ENCODE measurements around the gene LPIN2. TPM values are rescaled to one million over a fixed set of nuclear protein-coding genes. Genes with fewer than 3 reads are reported as not detected.

LPIN2 gene
- total RNA-seq, 2 experiments from 2014 or later = 62.4 to 65.7 TPM

DNA sequence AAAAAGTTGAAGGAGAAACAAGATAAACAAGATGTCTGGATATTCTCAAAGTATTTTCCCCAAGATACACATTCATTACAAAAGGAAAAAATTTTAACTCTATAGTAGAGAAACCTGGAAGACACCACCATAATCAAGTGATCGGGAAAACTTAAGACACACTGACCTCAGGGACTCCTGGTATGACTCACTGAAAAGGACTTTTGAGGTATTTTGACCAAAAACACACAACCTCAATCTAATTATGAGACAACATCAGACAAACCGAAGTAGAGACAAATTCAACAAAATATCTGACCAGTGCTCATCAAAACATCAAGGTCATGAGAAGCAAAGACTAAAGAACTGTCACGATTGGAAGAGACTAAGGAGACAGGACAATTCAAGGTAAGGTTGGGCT lies 34.7 kb downstream of the LPIN2 start:
- CTCF ChIA-PET = interaction anchor here (1.2 to 2.4 kb wide), 3 partner anchors 16 to 84 kb away, joined by 3 to 7 read pairs (median 6); no protein-coding TSS in a partner anchor
- Mint-ChIP-seq H3K4me1 (ENCODE audit: low read depth) (peaks cover 91% of the 10 kb centered on the region), H3K27me3 (ENCODE audit: low read depth) (no peaks in the 10 kb centered on the region), H3K27ac (peak overlapping the region; percentile 92), H3K9me3 (no peaks in the 10 kb centered on the region), H3K4me3 (peak overlapping the region; percentile 54), H3K36me3 (ENCODE audit: low read depth) (peaks cover 4% of the 10 kb centered on the region)
- intact Hi-C loops (cut with micrococcal nuclease) = no loop called here
- DNase-seq = no peak

DNA sequence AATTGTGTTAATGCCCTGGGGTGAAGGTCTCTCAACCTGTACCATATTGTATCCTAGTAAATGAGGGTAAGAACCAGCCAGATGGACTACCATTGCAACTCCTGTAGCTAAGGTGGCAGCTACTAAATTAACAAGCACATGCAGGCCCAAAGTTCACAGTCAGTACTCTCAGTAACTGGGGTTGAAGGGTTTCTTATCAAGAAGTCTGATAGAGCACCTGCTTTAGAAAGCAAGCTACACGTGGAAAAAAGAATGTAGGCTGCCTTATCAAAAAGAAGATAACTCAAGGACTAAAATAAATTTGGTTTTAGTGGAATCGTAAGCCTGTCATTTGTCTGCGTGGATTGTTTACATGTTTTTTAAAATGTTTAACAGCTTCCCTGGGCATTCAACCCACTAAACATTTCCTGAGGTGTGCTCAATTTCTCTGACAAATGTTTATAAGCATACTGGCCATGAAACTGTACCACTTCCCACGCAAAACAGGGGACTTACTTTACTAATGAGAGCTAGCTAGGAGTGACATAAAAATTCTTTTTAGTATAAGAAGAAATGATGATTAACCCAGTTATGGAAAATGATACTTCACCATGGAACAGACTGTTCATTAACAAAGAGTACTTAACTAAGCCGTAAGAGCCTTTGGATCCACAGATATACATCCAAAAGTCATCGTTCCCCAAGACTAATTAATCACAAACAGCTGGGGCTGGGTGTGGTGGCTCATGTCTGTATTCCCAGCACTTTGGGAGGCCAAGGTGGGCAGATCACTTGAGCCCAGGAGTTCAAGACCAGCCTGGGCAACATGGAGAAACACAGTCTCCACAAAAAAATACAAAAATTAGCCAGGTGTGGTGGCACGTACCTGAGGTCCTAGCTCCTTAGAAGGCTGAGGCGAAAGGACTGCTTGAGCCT lies 36.5 kb downstream of the LPIN2 start:
- no peak for DNase-seq
- intact Hi-C loops (cut with micrococcal nuclease) = no loop called here
- CTCF ChIA-PET = interaction anchor here (0.6 to 3.2 kb wide), 10 partner anchors 9 to 269 kb away, joined by 3 to 15 read pairs (median 5); no protein-coding TSS in a partner anchor
- H3K27ac Mint-ChIP-seq = peak overlapping the region; percentile 92
- no peaks in the 10 kb centered on the region for H3K9me3 Mint-ChIP-seq
- H3K4me1 Mint-ChIP-seq (ENCODE audit: low read depth) = peaks cover 88% of the 10 kb centered on the region
- peaks cover 11% of the 10 kb centered on the region for H3K36me3 Mint-ChIP-seq (ENCODE audit: low read depth)
- H3K27me3 Mint-ChIP-seq (ENCODE audit: low read depth) = no peaks in the 10 kb centered on the region
- H3K4me3 Mint-ChIP-seq = peak overlapping the region; percentile 34

DNA sequence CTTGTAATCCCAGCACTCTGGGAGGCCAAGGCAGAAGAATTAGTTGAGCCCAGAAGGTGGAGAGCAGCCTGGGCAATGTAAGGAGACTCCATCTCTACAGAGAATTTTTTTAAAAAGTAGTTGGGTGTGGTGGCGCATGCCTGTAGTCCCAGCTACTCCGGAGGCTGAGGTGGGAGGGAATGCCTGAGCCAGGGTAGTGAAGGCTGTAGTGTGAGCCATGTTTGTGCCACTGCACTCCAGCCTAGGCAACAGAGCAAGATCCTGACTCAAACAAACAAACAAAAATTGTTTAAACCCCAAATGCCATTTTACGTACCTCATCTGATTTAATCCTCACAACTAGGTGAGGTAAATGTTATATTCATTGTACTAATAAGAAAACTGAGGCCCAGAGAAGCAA lies 38.2 kb downstream of the LPIN2 start:
- no peaks in the 10 kb centered on the region for H3K9me3 Mint-ChIP-seq
- H3K27me3 Mint-ChIP-seq (ENCODE audit: low read depth) = no peaks in the 10 kb centered on the region
- intact Hi-C loops (cut with micrococcal nuclease) = no loop called here
- H3K27ac Mint-ChIP-seq = peak overlapping the region; percentile 74
- H3K36me3 Mint-ChIP-seq (ENCODE audit: low read depth) = peaks cover 11% of the 10 kb centered on the region
- CTCF ChIA-PET = interaction anchor here (1.5 to 3.2 kb wide), 2 partner anchors 11 to 17 kb away, joined by 3 to 15 read pairs; no protein-coding TSS in a partner anchor
- H3K4me1 Mint-ChIP-seq (ENCODE audit: low read depth) = peaks cover 88% of the 10 kb centered on the region
- H3K4me3 Mint-ChIP-seq = no peak overlapping the region
- DNase-seq = no peak

DNA sequence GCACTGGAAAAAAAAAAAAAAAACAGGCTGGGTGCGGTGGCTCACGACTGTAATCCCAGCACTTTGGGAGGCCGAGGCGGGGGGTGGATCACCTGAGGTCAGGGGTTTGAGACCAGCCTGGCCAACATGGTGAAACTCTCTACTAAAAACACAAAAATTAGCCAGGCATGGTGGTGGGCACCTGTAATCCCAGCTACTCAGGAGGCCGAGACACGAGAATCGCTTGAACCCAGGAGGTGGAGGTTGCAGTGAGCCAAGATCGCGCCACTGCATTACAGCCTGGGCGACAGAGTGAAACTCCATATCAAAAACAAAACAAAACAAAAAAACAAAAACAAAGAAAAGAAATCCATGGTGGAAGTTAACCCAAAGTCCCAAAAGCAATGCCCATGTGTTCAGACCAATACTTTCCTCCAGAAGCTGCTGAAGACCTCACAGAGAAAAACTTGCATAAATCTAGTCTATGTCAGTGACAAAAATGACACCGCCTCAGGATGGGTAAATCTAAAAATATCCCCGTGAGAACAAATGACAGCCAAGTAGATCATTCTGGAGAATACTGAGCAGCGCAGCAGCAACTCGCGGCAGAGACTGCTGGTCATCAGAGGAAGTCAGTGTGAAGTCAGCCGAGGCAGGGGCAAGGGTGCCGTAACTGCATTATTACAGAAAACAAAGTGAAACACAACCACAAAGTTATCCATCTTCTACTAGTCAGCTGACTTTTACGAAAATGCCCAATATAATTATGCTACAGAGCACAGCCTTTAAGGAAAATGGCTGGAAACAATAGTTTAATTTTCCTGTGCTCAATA lies 41.0 kb downstream of the LPIN2 start:
- Mint-ChIP-seq H3K4me1 (ENCODE audit: low read depth) (peaks cover 86% of the 10 kb centered on the region), H3K4me3 (peak overlapping the region; percentile 77), H3K9me3 (no peaks in the 10 kb centered on the region), H3K36me3 (ENCODE audit: low read depth) (peaks cover 11% of the 10 kb centered on the region), H3K27ac (peak overlapping the region; percentile 100), H3K27me3 (ENCODE audit: low read depth) (no peaks in the 10 kb centered on the region)
- intact Hi-C loops (cut with micrococcal nuclease) = loop anchor here (1.0 to 2.0 kb wide), 4 partner anchors 9 to 275 kb away; partner anchors contain the start of genes LPIN2 and MYL12A
- DNase-seq = peak; percentile 83
- CTCF ChIA-PET = interaction anchor here (0.6 to 3.5 kb wide), 9 partner anchors 9 to 192 kb away, joined by 3 to 20 read pairs (median 5); no protein-coding TSS in a partner anchor

DNA sequence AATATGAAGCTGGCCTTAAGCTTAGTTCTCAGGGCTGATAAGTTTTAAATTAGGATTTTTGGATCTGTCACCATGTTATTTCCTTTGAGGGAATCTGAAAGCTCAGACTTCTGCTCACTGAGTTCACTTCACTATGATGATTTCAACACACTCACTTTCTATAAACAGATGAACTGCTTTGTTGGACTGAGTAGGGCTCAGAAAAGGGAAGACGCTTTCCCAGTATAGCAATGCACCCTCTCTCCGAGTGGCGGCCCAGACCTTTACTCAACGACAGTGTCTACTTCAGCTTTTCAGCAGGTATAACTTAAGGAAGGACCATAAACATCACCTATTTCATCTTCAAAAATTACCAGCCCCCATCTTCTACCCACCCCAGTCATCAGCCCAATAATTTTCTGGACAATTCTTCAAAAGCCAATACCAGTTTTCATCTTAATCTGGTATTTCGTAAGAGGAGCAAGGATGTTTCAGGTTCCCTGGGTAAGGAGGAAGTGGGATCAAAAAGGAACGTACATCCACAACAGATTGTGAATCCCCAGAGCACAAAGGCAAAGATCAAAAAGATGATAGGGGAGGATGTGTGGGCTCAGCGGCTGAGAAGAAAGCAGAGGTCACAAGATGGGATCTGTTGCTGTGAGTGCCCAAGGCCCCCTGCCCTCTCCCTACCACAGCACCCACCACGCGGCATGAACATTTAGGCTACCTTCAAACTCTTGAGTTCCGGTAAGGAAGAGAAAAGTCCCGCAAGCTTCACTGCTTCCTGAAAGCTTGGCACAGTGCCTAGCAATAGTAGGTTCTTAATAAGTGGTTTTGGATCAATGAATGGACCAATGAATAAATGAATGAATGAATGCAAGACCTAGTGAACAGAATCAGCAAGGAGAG lies 41.9 kb downstream of the LPIN2 start:
- H3K36me3 Mint-ChIP-seq (ENCODE audit: low read depth) = peaks cover 13% of the 10 kb centered on the region
- intact Hi-C loops (cut with micrococcal nuclease) = loop anchor here (1.0 kb wide), 1 partner anchor 276 kb away; the partner anchor contains the start of gene MYL12A
- CTCF ChIA-PET = interaction anchor here (0.5 to 3.5 kb wide), 10 partner anchors 9 to 192 kb away, joined by 3 to 20 read pairs (median 4); no protein-coding TSS in a partner anchor
- H3K27ac Mint-ChIP-seq = peak overlapping the region; percentile 100
- H3K4me3 Mint-ChIP-seq = peak overlapping the region; percentile 77
- peak; percentile 67 for DNase-seq
- H3K9me3 Mint-ChIP-seq = no peaks in the 10 kb centered on the region
- peaks cover 86% of the 10 kb centered on the region for H3K4me1 Mint-ChIP-seq (ENCODE audit: low read depth)
- H3K27me3 Mint-ChIP-seq (ENCODE audit: low read depth) = no peaks in the 10 kb centered on the region

DNA sequence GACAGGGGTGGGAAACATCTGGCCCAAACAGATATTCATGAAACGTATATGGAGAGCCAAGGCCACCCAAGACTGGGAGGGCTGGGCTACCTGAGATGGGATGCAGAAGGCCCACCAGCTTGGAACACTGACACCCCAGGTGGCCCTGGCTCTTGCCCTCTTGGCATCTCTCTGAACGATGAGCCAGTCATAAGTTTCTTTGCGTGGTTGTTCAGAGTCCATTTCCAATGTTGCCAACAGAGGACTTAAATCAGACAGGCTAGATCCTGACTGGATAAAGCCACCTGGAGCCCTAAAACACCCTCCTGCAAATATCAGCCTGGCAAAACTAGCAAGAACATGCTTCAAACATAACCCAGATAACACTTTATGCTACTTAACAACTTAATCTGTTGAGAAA lies 42.6 kb downstream of the LPIN2 start:
- peak overlapping the region; percentile 35 for H3K4me3 Mint-ChIP-seq
- intact Hi-C loops (cut with micrococcal nuclease) = no loop called here
- H3K27ac Mint-ChIP-seq = peak overlapping the region; percentile 100
- CTCF ChIA-PET = interaction anchor here (1.0 to 3.5 kb wide), 7 partner anchors 9 to 92 kb away, joined by 3 to 20 read pairs (median 4); no protein-coding TSS in a partner anchor
- H3K27me3 Mint-ChIP-seq (ENCODE audit: low read depth) = no peaks in the 10 kb centered on the region
- H3K9me3 Mint-ChIP-seq = no peaks in the 10 kb centered on the region
- no peak for DNase-seq
- peaks cover 13% of the 10 kb centered on the region for H3K36me3 Mint-ChIP-seq (ENCODE audit: low read depth)
- peaks cover 86% of the 10 kb centered on the region for H3K4me1 Mint-ChIP-seq (ENCODE audit: low read depth)

DNA sequence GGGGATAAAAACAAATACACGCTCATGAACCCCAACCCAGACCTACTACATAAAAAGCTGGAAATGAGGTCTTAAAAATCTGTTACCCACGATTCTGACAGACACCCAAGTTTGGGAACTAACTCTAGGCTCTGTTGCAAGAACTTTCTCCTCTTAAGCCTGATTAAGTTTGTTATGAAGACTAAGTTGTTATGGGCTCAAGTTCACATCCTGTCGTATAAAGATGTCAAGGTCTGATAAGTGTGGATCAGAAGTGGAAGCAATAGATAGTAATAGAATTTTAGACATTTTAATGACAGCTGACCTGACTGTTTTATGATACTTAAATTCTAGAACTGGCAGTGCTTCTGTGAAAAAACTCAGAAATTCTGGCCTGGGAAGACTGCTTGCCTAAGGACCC lies 43.2 kb downstream of the LPIN2 start:
- intact Hi-C loops (cut with micrococcal nuclease) = no loop called here
- Mint-ChIP-seq H3K27me3 (ENCODE audit: low read depth) (no peaks in the 10 kb centered on the region), H3K27ac (peak overlapping the region; percentile 100), H3K9me3 (no peaks in the 10 kb centered on the region), H3K36me3 (ENCODE audit: low read depth) (peaks cover 15% of the 10 kb centered on the region), H3K4me1 (ENCODE audit: low read depth) (peaks cover 89% of the 10 kb centered on the region), H3K4me3 (peak overlapping the region; percentile 35)
- CTCF ChIA-PET = interaction anchor here (1.0 to 3.5 kb wide), 9 partner anchors 9 to 94 kb away, joined by 4 to 20 read pairs (median 6); no protein-coding TSS in a partner anchor
- no peak for DNase-seq

DNA sequence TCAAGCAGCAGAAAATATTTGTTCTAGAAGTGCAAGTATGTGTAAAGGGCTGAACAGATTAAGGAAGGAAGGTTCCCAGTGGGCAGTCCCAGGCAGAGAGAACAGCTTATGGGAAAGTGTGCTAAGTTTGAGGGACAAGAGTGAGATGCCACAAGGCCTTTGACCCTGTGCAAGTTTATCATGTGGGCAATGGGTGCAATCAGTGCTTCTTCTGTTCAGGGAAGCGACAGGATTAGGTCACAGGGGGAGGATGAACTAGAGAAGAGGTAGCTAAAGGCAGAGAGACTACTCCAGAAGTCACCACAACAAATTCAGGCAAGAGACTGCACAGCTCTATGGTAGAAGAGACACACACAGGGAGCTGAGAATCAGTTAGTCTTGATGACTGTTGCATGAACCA lies 44.3 kb downstream of the LPIN2 start:
- Mint-ChIP-seq H3K27ac (peak overlapping the region; percentile 100), H3K4me1 (ENCODE audit: low read depth) (peaks cover 88% of the 10 kb centered on the region), H3K36me3 (ENCODE audit: low read depth) (peaks cover 16% of the 10 kb centered on the region), H3K9me3 (no peaks in the 10 kb centered on the region), H3K4me3 (peak overlapping the region; percentile 35), H3K27me3 (ENCODE audit: low read depth) (no peaks in the 10 kb centered on the region)
- peak; percentile 45 for DNase-seq
- CTCF ChIA-PET = interaction anchor here (0.6 to 3.5 kb wide), 11 partner anchors 8 to 95 kb away, joined by 3 to 20 read pairs (median 6); no protein-coding TSS in a partner anchor
- intact Hi-C loops (cut with micrococcal nuclease) = no loop called here

DNA sequence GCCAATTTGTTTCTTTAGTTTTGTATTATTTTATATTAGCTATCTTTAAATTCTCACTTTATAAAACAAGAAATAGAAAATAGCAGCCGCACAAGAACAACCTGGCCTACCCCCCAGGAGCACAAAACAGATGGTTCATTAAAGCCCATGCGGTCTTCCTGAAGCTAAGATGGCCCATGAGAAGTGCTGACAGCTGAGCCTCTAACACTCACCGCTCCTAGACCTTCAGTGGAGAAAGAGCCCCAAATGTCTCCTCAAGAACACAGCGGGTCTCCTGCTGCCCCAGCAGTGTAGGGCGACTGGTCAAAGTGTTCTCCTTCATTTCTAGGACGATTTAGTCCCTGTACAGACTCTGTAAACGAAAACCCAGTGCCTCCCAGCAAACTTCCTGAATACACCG lies 45.1 kb downstream of the LPIN2 start:
- H3K36me3 Mint-ChIP-seq (ENCODE audit: low read depth) = peaks cover 16% of the 10 kb centered on the region
- H3K27ac Mint-ChIP-seq = peak overlapping the region; percentile 100
- intact Hi-C loops (cut with micrococcal nuclease) = no loop called here
- no peaks in the 10 kb centered on the region for H3K27me3 Mint-ChIP-seq (ENCODE audit: low read depth)
- DNase-seq = no peak
- peak overlapping the region; percentile 17 for H3K4me3 Mint-ChIP-seq
- CTCF ChIA-PET = interaction anchor here (0.6 to 3.5 kb wide), 6 partner anchors 7 to 35 kb away, joined by 3 to 20 read pairs (median 10); no protein-coding TSS in a partner anchor
- peaks cover 89% of the 10 kb centered on the region for H3K4me1 Mint-ChIP-seq (ENCODE audit: low read depth)
- H3K9me3 Mint-ChIP-seq = no peaks in the 10 kb centered on the region

DNA sequence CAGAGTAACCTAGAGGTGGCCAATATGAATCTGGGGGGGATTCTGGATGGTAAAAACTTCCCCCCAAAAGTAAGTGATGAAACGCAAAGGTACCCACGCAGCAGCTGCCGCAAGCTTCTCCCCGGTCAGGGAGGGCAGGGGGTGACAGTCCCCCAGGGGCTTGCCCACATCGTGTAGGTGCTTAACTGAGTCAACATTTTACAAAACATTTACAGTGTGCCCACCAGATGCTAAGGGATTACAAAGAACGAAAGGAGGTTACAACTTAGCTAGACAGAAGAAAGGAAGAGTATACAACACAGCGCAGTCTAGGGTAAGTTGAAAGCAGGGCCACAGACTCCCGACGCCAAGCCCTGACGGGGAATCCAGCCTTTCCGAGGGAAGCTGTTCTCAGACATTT lies 45.6 kb downstream of the LPIN2 start:
- peaks cover 90% of the 10 kb centered on the region for H3K4me1 Mint-ChIP-seq (ENCODE audit: low read depth)
- peaks cover 16% of the 10 kb centered on the region for H3K36me3 Mint-ChIP-seq (ENCODE audit: low read depth)
- intact Hi-C loops (cut with micrococcal nuclease) = no loop called here
- CTCF ChIA-PET = interaction anchor here (0.6 to 2.8 kb wide), 5 partner anchors 10 to 34 kb away, joined by 3 to 15 read pairs (median 9); no protein-coding TSS in a partner anchor
- DNase-seq = no peak
- no peaks in the 10 kb centered on the region for H3K27me3 Mint-ChIP-seq (ENCODE audit: low read depth)
- H3K9me3 Mint-ChIP-seq = no peaks in the 10 kb centered on the region
- H3K4me3 Mint-ChIP-seq = no peak overlapping the region
- H3K27ac Mint-ChIP-seq = peak overlapping the region; percentile 100

DNA sequence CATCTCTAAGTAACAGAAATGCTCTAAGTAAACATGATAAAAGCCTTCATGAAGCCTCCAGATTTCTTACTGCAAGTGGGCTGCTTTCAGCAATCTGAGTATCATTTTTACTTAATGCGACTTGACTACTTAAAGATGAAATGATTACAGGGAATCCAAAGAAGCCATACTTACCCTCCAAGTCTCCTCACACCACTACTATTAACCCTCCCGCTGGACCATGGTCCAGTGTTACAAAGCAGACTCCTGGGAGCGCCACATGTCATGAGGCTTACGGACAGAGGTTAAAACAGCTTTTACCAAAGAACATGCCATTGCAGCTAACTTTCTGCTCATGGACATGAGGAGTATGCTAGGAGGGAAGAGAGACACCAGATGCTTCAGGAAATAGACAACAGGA lies 46.4 kb downstream of the LPIN2 start:
- Mint-ChIP-seq H3K4me3 (no peak overlapping the region), H3K27me3 (ENCODE audit: low read depth) (no peaks in the 10 kb centered on the region), H3K36me3 (ENCODE audit: low read depth) (peaks cover 10% of the 10 kb centered on the region), H3K27ac (peak overlapping the region; percentile 100), H3K4me1 (ENCODE audit: low read depth) (peaks cover 95% of the 10 kb centered on the region), H3K9me3 (no peaks in the 10 kb centered on the region)
- intact Hi-C loops (cut with micrococcal nuclease) = no loop called here
- DNase-seq = no peak
- CTCF ChIA-PET = interaction anchor here (0.8 kb wide), 1 partner anchor 95 kb away, joined by 3 read pairs; no protein-coding TSS in a partner anchor
